WTC11 (cell line): Measurements from ENCODE around the gene PKP2. TPM values are rescaled to one million over a fixed set of nuclear protein-coding genes. Genes with fewer than 3 reads are reported as not detected.

Experiments
- ATAC-seq: fragments of 200-7000 bp; cut with Tn5 transposase; 2 replicates; pipeline ENCODE4 v1.10.0; 2021; ENCODE audit warnings: mild to moderate bottlenecking, moderate library complexity
- CTCF ChIA-PET: fragments of 300-600 bp; sonication (Branson Sonifier 250); formaldehyde crosslinking; loops from one replicate; lab custom pipeline; 2021; ENCODE audit warnings: antibody characterized with exemption; lab: Charles Lee
- POLR2A ChIA-PET: fragments of 350-600 bp; sonication (Branson Sonifier 250); formaldehyde crosslinking; loops from one replicate; lab custom pipeline; 2021; ENCODE audit warnings: antibody characterized with exemption; lab: Charles Lee
- DNase-seq: peaks from one replicate; pipeline ENCODE4 v3.0.0; 2021; ENCODE audit warnings: low spot score
- H3K27ac Mint-ChIP-seq: 2 replicates; pipeline ENCODE4 v1.8.0; 2021; ENCODE audit warnings: mixed read lengths
- H3K27me3 Mint-ChIP-seq: 2 replicates; pipeline ENCODE4 v1.8.0; 2021; ENCODE audit warnings: low read depth, mild to moderate bottlenecking, moderate library complexity, mixed read lengths
- H3K36me3 Mint-ChIP-seq: 2 replicates; pipeline ENCODE4 v1.8.0; 2021; ENCODE audit warnings: mixed read lengths
- H3K4me1 Mint-ChIP-seq: 2 replicates; pipeline ENCODE4 v1.8.0; 2022; ENCODE audit warnings: mixed read lengths
- H3K4me3 Mint-ChIP-seq: 2 replicates; pipeline ENCODE4 v1.8.0; 2021; ENCODE audit warnings: mild to moderate bottlenecking, moderate library complexity, mixed read lengths
- H3K9me3 Mint-ChIP-seq: 2 replicates; pipeline ENCODE4 v1.8.0; 2021; ENCODE audit warnings: mixed read lengths
- CBFB ChIP-seq: sonication (generic); formaldehyde crosslinking; IDR thresholded peaks from 2 replicates; pipeline ENCODE4 v1.8.1; 2022; ENCODE audit warnings: mild to moderate bottlenecking, low read depth, missing genetic modification reagents
- CREM ChIP-seq: sonication (generic); formaldehyde crosslinking; IDR thresholded peaks from 2 replicates; pipeline ENCODE4 v1.8.1; 2022; ENCODE audit warnings: mild to moderate bottlenecking, missing genetic modification reagents, moderate library complexity
- GTF2I ChIP-seq: fragments of 250-450 bp; sonication (Bioruptor Pico); conservative IDR thresholded peaks from 2 replicates; pipeline ENCODE4 v1.4.0; 2021; ENCODE audit warnings: mild to moderate bottlenecking
- HMGA2 ChIP-seq: fragments of 250-450 bp; sonication (Bioruptor Pico); IDR thresholded peaks from 2 replicates; pipeline ENCODE4 v1.4.0; 2021; ENCODE audit warnings: mild to moderate bottlenecking, moderate library complexity
- IRF2 ChIP-seq: sonication (generic); formaldehyde crosslinking; IDR thresholded peaks from 2 replicates; pipeline ENCODE4 v1.8.0; 2022; ENCODE audit warnings: low read depth, missing genetic modification reagents, borderline replicate concordance
- JAZF1 ChIP-seq: fragments of 250-450 bp; sonication (Bioruptor Pico); IDR thresholded peaks from 2 replicates; pipeline ENCODE4 v1.9.0; 2021; ENCODE audit warnings: moderate library complexity, mild to moderate bottlenecking, inconsistent platforms
- PRRX2 ChIP-seq: fragments of 250-450 bp; sonication (Bioruptor Pico); IDR thresholded peaks from 2 replicates; pipeline ENCODE4 v1.8.0; 2021; ENCODE audit warnings: mild to moderate bottlenecking
- SMAD3 ChIP-seq: sonication (generic); formaldehyde crosslinking; IDR thresholded peaks from 2 replicates; pipeline ENCODE4 v1.8.0; 2022; ENCODE audit warnings: missing genetic modification reagents, mild to moderate bottlenecking, borderline replicate concordance
- ZBTB21 ChIP-seq: sonication (generic); formaldehyde crosslinking; IDR thresholded peaks from 2 replicates; pipeline ENCODE4 v1.8.1; 2023; ENCODE audit warnings: mild to moderate bottlenecking, missing genetic modification reagents, borderline replicate concordance
- ZNF232 ChIP-seq: sonication (generic); formaldehyde crosslinking; IDR thresholded peaks from 2 replicates; pipeline ENCODE4 v1.8.0; 2022; ENCODE audit warnings: mild to moderate bottlenecking, missing genetic modification reagents
- total RNA-seq: library from RNA; stranded (reverse); gene quantifications from 3 replicates; pipeline ENCODE4 v1.2.3, GENCODE V29; 2021
- TF ChIP-seq, protein P1 (sequence below): sonication (generic); formaldehyde crosslinking; IDR thresholded peaks from 2 replicates; pipeline ENCODE4 v1.8.1; 2023; ENCODE audit warnings: mild to moderate bottlenecking, missing genetic modification reagents
- TF ChIP-seq, protein P2 (sequence below): fragments of 250-450 bp; sonication (Bioruptor Pico); conservative IDR thresholded peaks from 2 replicates; pipeline ENCODE4 v1.9.0; 2021; ENCODE audit warnings: mild to moderate bottlenecking
- TF ChIP-seq, protein P3 (sequence below): fragments of 250-450 bp; sonication (Bioruptor Pico); IDR thresholded peaks from 2 replicates; pipeline ENCODE4 v1.9.0; 2021; ENCODE audit warnings: moderate library complexity, mild to moderate bottlenecking, inconsistent platforms, borderline replicate concordance
- TF ChIP-seq, protein P4 (sequence below): sonication (generic); formaldehyde crosslinking; IDR thresholded peaks from 2 replicates; pipeline ENCODE4 v1.8.1; 2023; ENCODE audit warnings: mild to moderate bottlenecking, moderate library complexity, missing genetic modification reagents
- TF ChIP-seq, protein P5 (sequence below): sonication (generic); formaldehyde crosslinking; IDR thresholded peaks from 2 replicates; pipeline ENCODE4 v1.8.0; 2022; ENCODE audit warnings: mild to moderate bottlenecking, missing genetic modification reagents

The PKP2 gene
- total RNA-seq, 1 experiment from 2014 or later, result 22.0 TPM

DNA sequence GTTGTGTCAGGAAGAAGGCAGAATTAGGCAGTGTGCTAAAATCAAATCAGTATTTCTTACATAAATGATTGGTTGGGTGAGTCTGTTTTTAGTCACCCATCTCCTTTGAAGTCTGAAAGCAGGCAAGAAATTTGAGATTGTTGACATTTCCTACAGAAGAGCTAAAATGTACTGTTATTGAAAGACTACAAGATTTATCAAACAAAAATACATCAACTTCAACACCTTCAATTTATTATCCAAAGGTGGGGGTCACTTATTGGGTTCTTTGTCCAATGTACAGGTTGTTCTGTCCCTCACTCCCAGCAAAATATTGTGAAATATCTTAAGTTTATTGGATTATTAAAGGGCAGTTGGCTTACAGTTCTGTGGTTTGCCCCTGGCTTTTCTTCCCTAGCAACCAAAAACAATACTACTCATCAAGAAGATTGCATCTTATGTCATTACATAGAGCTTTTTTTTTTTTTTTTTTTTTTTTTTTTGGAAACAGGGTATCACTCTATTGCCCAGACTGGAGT, 20.6 kb upstream of the PKP2 start:
- Mint-ChIP-seq H3K27me3 (no peaks in the 10 kb centered on the region), H3K36me3 (no peaks in the 10 kb centered on the region), H3K4me3 (no peak overlapping the region), H3K4me1 (no peaks in the 10 kb centered on the region), H3K27ac (no peak overlapping the region), H3K9me3 (no peaks in the 10 kb centered on the region)
- ATAC-seq (no peak), DNase-seq (no peak)
- CTCF ChIA-PET, result interaction anchor here (3.2 kb wide), 1 partner anchor 161 kb away, joined by 62 read pairs; the partner anchor contains the start of gene YARS2
- POLR2A ChIA-PET, result no interaction called here
- TF ChIP-seq SMAD3 (CRISPR knock-in tag), result no peak
- TF ChIP-seq, protein P1, sequence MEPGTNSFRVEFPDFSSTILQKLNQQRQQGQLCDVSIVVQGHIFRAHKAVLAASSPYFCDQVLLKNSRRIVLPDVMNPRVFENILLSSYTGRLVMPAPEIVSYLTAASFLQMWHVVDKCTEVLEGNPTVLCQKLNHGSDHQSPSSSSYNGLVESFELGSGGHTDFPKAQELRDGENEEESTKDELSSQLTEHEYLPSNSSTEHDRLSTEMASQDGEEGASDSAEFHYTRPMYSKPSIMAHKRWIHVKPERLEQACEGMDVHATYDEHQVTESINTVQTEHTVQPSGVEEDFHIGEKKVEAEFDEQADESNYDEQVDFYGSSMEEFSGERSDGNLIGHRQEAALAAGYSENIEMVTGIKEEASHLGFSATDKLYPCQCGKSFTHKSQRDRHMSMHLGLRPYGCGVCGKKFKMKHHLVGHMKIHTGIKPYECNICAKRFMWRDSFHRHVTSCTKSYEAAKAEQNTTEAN (CRISPR knock-in tag), result no peak
- TF ChIP-seq, protein P2, sequence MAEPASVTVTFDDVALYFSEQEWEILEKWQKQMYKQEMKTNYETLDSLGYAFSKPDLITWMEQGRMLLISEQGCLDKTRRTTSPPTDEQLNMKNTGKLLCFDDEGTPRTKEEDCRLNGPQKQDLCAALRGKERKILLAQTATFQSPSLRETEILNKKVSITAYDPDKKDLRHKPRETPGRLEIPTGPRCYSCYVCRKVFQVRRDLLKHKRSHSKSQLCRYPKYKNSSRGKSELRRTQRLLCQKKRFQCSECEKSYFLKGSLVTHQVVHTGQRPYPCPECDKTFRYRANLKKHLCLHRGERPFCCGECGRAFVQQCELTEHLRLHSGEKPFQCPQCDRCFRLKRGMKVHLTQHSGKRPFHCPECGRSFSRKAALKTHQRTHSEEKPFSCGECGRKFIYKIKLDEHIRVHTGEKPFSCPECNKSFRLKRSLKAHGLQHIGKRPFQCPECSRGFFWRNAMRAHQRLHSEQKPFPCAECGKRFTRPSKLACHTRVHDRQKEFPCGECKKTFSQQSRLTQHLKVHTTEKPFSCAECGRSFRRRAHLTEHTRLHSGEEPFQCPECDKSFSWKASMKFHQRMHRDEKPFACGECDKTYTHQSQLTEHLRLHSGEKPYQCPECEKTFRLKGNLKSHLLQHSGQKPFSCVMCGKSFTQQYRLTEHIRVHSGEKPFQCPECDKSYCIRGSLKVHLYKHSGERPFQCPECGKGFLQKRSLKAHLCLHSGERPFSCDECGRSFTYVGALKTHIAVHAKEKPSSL (CRISPR knock-in tag), result no peak
- TF ChIP-seq CBFB, result no peak
- no peak for TF ChIP-seq CREM
- no peak for TF ChIP-seq HMGA2 (CRISPR knock-in tag)

DNA sequence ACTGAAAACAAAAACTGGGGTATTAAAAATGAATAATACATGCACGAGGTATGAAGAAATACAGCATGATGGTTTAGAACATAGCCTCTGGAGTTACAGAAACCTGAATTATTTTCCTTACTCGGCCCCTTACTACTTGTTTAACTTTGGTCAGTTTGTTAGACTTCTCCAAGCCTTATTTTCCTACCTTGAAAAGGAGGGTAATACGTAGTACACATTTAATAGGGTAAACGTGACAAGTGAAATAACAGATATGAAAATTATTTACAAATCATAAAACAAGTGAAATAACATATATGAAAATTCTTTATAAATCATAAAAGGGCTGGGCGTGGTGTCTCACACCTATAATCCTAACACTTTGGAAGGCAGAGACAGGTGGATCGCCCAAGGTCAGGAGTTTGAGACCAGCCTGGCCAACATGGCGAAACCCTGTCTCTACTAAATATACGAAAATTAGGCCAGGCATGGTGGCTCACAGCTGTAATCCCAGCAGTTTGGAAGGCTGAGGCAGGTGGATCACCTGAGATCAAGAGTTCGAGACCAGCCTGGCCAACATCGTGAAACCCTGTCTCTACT, 11.4 kb upstream of the PKP2 start:
- H3K27me3 Mint-ChIP-seq, result no peaks in the 10 kb centered on the region
- TF ChIP-seq PRRX2 (CRISPR knock-in tag) (no peak), JAZF1 (no peak), IRF2 (CRISPR knock-in tag) (no peak), ZNF232 (CRISPR knock-in tag) (no peak), ZBTB21 (CRISPR knock-in tag) (no peak), GTF2I (CRISPR knock-in tag) (no peak), SMAD3 (CRISPR knock-in tag) (no peak)
- TF ChIP-seq, protein P1 (CRISPR knock-in tag), result no peak
- TF ChIP-seq, protein P3, sequence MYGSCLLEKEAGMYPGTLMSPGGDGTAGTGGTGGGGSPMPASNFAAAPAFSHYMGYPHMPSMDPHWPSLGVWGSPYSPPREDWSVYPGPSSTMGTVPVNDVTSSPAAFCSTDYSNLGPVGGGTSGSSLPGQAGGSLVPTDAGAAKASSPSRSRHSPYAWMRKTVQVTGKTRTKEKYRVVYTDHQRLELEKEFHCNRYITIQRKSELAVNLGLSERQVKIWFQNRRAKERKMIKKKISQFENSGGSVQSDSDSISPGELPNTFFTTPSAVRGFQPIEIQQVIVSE (CRISPR knock-in tag), result no peak
- TF ChIP-seq, protein P4, sequence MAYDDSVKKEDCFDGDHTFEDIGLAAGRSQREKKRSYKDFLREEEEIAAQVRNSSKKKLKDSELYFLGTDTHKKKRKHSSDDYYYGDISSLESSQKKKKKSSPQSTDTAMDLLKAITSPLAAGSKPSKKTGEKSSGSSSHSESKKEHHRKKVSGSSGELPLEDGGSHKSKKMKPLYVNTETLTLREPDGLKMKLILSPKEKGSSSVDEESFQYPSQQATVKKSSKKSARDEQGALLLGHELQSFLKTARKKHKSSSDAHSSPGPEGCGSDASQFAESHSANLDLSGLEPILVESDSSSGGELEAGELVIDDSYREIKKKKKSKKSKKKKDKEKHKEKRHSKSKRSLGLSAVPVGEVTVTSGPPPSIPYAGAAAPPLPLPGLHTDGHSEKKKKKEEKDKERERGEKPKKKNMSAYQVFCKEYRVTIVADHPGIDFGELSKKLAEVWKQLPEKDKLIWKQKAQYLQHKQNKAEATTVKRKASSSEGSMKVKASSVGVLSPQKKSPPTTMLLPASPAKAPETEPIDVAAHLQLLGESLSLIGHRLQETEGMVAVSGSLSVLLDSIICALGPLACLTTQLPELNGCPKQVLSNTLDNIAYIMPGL (CRISPR knock-in tag), result no peak
- TF ChIP-seq, protein P5, sequence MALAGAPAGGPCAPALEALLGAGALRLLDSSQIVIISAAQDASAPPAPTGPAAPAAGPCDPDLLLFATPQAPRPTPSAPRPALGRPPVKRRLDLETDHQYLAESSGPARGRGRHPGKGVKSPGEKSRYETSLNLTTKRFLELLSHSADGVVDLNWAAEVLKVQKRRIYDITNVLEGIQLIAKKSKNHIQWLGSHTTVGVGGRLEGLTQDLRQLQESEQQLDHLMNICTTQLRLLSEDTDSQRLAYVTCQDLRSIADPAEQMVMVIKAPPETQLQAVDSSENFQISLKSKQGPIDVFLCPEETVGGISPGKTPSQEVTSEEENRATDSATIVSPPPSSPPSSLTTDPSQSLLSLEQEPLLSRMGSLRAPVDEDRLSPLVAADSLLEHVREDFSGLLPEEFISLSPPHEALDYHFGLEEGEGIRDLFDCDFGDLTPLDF (CRISPR knock-in tag), result no peak
- TF ChIP-seq, all 79 proteins: peak for 0
- Mint-ChIP-seq H3K27ac (no peak overlapping the region), H3K4me1 (0 out of 2 replicates have a peak, but pooled peaks cover 2% of the 10 kb centered on the region), H3K36me3 (no peaks in the 10 kb centered on the region), H3K4me3 (no peak overlapping the region), H3K9me3 (peaks cover 4% of the 10 kb centered on the region)
- POLR2A ChIA-PET, result no interaction called here
- no peak for DNase-seq
- ATAC-seq, result no peak
- CTCF ChIA-PET, result no interaction called here
